Fibroblast of mammary gland (primary cell): Measurements from ENCODE around the gene SSTR5.

Source experiments
- DNase-seq: peaks from one replicate; pipeline ENCODE4 v3.0.0-alpha.2; 2010; ENCODE audit warnings: low read depth
- H3K4me3 ChIP-seq: 2 replicates; pipeline ENCODE4 v1.5.1; 2011; ENCODE audit warnings: low read depth, mild to moderate bottlenecking, low read length, moderate library complexity; ENCODE audit not compliant: control insufficient read depth
- TF ChIP-seq, protein P1 (sequence below): conservative IDR thresholded peaks from 2 replicates; pipeline ENCODE4 v1.5.1; 2011; ENCODE audit warnings: low read depth, low read length, inconsistent platforms; ENCODE audit not compliant: control insufficient read depth, insufficient read depth

SSTR5 gene

DNA sequence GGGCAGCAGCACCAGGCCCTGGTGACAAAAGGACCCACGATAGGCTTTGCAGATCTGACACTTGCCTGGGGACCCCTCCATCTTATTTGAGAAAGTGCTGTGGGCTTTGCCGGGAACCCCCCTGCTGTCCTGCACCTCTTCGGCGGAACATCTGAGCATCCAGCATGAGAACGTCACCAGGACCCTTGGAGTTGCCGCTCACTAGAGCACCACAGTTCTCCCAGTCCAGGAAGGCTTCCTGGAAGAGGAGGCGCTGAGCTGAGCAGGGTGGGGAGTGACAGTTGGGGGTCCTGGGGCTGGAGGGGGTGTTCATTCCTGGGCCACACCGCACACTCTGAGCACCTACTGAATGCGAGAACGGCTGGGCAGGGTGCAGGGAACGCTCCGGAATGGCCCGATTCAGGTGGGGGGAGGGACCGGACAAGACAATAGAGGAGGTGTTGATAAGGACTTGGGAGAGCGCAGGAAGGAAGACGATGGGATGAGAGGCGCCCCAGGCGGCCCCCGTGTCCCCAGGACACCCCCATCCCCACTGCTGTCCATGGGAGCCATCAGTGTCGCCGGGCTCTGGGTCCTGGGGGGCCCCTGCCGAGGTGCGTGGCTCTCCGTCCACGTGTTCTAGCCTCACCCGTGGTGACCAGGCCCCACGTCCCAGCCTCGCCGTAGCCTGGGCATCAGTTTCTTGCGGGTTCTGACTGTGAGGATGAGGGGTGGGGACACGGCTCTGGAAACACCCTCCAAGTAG lies 55.6 kb downstream of the SSTR5 start:
- H3K4me3 ChIP-seq: no peak overlapping the region
- TF ChIP-seq, protein P1, sequence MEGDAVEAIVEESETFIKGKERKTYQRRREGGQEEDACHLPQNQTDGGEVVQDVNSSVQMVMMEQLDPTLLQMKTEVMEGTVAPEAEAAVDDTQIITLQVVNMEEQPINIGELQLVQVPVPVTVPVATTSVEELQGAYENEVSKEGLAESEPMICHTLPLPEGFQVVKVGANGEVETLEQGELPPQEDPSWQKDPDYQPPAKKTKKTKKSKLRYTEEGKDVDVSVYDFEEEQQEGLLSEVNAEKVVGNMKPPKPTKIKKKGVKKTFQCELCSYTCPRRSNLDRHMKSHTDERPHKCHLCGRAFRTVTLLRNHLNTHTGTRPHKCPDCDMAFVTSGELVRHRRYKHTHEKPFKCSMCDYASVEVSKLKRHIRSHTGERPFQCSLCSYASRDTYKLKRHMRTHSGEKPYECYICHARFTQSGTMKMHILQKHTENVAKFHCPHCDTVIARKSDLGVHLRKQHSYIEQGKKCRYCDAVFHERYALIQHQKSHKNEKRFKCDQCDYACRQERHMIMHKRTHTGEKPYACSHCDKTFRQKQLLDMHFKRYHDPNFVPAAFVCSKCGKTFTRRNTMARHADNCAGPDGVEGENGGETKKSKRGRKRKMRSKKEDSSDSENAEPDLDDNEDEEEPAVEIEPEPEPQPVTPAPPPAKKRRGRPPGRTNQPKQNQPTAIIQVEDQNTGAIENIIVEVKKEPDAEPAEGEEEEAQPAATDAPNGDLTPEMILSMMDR: no peak
- DNase-seq: no peak

DNA sequence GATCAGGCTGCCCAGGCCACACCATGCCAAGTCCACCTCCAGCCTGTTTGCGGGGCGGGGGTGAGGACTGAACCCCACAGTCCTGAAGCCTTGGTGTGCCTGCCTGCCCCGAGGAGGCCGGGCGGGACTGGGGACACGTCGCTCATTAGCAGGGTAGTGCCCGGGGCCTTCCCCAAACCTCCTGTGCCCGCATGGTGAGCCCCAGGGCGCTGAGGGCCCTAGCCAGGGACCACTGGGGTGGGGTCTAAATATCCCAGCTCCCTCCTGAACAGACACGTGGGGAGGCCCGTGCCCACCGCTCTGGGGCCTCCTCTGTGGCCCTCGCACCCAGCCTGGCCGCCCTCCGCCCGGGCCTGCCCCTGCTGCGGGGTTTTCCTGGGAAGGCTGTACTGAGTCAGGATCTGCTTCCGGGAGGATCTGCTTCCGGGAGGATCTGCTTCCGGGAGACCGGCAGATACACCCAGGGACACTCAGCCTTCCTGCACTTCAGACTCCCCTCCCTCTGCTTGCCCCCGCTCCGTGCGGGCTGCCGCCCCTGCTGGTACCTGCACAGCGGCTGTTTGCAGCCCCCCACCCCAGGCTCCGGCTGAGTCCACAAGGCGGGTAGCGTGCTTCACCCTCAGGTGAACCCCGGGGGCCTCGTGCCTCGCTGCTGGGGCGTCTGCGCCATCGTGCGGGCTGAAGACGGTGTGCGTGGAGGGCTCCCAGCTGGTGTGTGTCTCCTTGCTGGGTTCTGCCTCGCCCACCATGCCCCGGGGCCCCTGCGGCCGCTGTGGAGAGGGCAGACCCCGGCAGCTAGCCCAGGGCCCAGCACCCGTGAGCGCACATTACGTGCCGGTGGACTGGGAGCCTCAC lies 56.8 kb downstream of the SSTR5 start:
- no peak overlapping the region for H3K4me3 ChIP-seq
- DNase-seq: no peak
- TF ChIP-seq, protein P1: no peak

DNA sequence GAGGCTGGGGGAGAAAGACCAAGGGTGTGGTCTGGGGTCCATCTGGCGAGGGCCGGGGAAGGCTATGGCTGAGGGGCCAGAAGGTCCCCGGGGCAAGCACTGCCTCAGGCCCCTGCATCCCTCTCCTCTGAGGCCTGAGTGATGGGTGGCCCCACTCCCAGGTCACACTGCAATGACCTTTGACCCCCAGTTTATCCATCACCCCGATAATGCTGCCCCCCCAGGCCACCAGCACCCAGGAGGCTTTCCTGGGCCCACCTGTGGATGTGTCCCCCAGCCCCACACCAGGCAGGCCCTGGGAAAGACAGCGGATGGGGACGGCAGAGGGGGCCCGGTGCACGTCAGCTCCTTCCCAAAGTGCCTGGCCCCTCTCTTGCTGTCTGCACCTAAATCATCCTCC lies 57.8 kb downstream of the SSTR5 start:
- H3K4me3 ChIP-seq: no peak overlapping the region
- no peak for DNase-seq
- TF ChIP-seq, protein P1: no peak
